Activated naive CD8-positive, alpha-beta T cell (primary cell): ENCODE results near the gene WDR27.

Experiments
- H3K27ac Mint-ChIP-seq: one replicate; pipeline ENCODE4 v1.8.0; 2021; ENCODE audit warnings: mixed read lengths
- H3K27me3 Mint-ChIP-seq: one replicate; pipeline ENCODE4 v1.8.0; 2021; ENCODE audit warnings: mixed read lengths
- H3K36me3 Mint-ChIP-seq: one replicate; pipeline ENCODE4 v1.8.0; 2021; ENCODE audit warnings: mixed read lengths
- H3K4me1 Mint-ChIP-seq: one replicate; pipeline ENCODE4 v1.8.0; 2021; ENCODE audit warnings: low read depth, mixed read lengths
- H3K4me3 Mint-ChIP-seq: one replicate; pipeline ENCODE4 v1.8.0; 2021; ENCODE audit warnings: mild to moderate bottlenecking, mixed read lengths
- H3K9me3 Mint-ChIP-seq: one replicate; pipeline ENCODE4 v1.8.0; 2021; ENCODE audit warnings: low read depth, mixed read lengths

WDR27 gene

GRCh38 chr6:169689287-169689686 lies 12.5 kb downstream of the WDR27 start:
- Mint-ChIP-seq H3K27ac (no peak overlapping the region), H3K27me3 (no peaks in the 10 kb centered on the region), H3K4me3 (no peak overlapping the region), H3K36me3 (peaks cover 61% of the 10 kb centered on the region), H3K9me3 (peaks cover 18% of the 10 kb centered on the region), H3K4me1 (peaks cover 2% of the 10 kb centered on the region)

- Mint-ChIP-seq H3K4me1 (peaks cover 5% of the 10 kb centered on the region), H3K36me3 (peaks cover 67% of the 10 kb centered on the region), H3K4me3 (no peak overlapping the region), H3K27me3 (no peaks in the 10 kb centered on the region), H3K27ac (no peak overlapping the region), H3K9me3 (peaks cover 20% of the 10 kb centered on the region)
Measured at GRCh38 chr6:169685860-169686259, 16.0 kb downstream of the WDR27 start.

GRCh38 chr6:169684056-169684455 lies 17.8 kb downstream of the WDR27 start:
- Mint-ChIP-seq H3K4me1 (peaks cover 3% of the 10 kb centered on the region), H3K4me3 (no peak overlapping the region), H3K36me3 (peaks cover 69% of the 10 kb centered on the region), H3K9me3 (peaks cover 25% of the 10 kb centered on the region), H3K27ac (no peak overlapping the region), H3K27me3 (no peaks in the 10 kb centered on the region)

GRCh38 chr6:169678342-169678741 lies 23.5 kb downstream of the WDR27 start:
- Mint-ChIP-seq H3K4me1 (peaks cover 2% of the 10 kb centered on the region), H3K4me3 (no peak overlapping the region), H3K27ac (no peak overlapping the region), H3K36me3 (peaks cover 51% of the 10 kb centered on the region), H3K27me3 (no peaks in the 10 kb centered on the region), H3K9me3 (peaks cover 7% of the 10 kb centered on the region)

- no peaks in the 10 kb centered on the region for H3K4me1 Mint-ChIP-seq
- H3K27me3 Mint-ChIP-seq, result no peaks in the 10 kb centered on the region
- no peak overlapping the region for H3K27ac Mint-ChIP-seq
- H3K4me3 Mint-ChIP-seq, result no peak overlapping the region
- H3K9me3 Mint-ChIP-seq, result peaks cover 7% of the 10 kb centered on the region
- H3K36me3 Mint-ChIP-seq, result peaks cover 39% of the 10 kb centered on the region
Measured at GRCh38 chr6:169677096-169677495, 24.7 kb downstream of the WDR27 start.

DNA sequence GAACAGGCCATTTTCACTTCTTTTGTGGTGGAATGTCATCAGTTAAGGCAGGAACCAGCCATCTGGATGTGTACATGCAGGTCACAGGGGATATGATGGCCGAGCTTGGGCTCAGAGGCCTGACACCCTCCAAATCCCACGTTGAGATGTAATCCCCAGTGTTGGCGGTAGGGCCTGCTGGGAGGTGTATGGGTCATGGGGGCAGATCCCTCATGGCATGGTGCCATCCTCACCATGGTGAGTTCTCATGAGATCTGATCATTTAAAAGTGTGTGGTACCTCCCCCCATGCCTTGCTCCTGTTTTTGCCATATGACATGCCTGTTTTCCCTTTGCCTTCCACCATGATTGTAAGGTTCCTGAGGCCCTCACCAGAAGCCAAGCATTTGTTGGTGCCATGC lies 26.8 kb downstream of the WDR27 start:
- H3K36me3 Mint-ChIP-seq, result peaks cover 32% of the 10 kb centered on the region
- H3K27ac Mint-ChIP-seq, result no peak overlapping the region
- H3K4me1 Mint-ChIP-seq, result peaks cover 2% of the 10 kb centered on the region
- H3K4me3 Mint-ChIP-seq, result no peak overlapping the region
- no peaks in the 10 kb centered on the region for H3K27me3 Mint-ChIP-seq
- no peaks in the 10 kb centered on the region for H3K9me3 Mint-ChIP-seq

GRCh38 chr6:169671563-169671962 lies 30.3 kb downstream of the WDR27 start:
- Mint-ChIP-seq H3K27ac (no peak overlapping the region), H3K9me3 (no peaks in the 10 kb centered on the region), H3K36me3 (peaks cover 26% of the 10 kb centered on the region)

GRCh38 chr6:169669889-169670288 lies 31.9 kb downstream of the WDR27 start:
- H3K9me3 Mint-ChIP-seq, result no peaks in the 10 kb centered on the region
- H3K27ac Mint-ChIP-seq, result no peak overlapping the region
- peaks cover 9% of the 10 kb centered on the region for H3K4me1 Mint-ChIP-seq
- no peaks in the 10 kb centered on the region for H3K27me3 Mint-ChIP-seq
- H3K36me3 Mint-ChIP-seq, result peaks cover 19% of the 10 kb centered on the region
- no peak overlapping the region for H3K4me3 Mint-ChIP-seq

More at GRCh38 chr6:169671563-169671962, 30.3 kb downstream of the WDR27 start:
- Mint-ChIP-seq H3K27me3 (no peaks in the 10 kb centered on the region), H3K4me3 (no peak overlapping the region), H3K4me1 (peaks cover 9% of the 10 kb centered on the region)

DNA sequence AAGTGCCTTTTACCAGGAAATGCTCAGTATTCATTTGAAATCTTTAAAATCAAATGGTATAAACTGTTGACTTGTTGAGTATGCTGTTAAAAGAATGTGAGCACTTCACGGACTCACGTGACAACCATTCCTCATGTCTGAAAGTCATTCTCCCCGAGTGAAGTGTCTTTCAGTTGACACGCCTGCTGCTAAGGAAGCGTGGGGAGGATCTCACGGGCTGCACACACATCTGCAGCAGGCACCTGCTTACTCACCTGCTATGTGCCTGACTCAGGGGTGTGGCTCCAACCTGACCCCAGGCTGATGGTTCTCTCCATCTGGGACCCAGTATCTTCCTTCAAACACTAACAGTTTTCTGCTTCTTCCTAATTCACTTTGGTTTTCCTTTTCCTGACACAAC lies 32.7 kb downstream of the WDR27 start:
- Mint-ChIP-seq H3K9me3 (no peaks in the 10 kb centered on the region), H3K27me3 (no peaks in the 10 kb centered on the region), H3K4me1 (peaks cover 9% of the 10 kb centered on the region), H3K36me3 (peaks cover 16% of the 10 kb centered on the region), H3K4me3 (no peak overlapping the region), H3K27ac (peak overlapping the region; percentile 24)

DNA sequence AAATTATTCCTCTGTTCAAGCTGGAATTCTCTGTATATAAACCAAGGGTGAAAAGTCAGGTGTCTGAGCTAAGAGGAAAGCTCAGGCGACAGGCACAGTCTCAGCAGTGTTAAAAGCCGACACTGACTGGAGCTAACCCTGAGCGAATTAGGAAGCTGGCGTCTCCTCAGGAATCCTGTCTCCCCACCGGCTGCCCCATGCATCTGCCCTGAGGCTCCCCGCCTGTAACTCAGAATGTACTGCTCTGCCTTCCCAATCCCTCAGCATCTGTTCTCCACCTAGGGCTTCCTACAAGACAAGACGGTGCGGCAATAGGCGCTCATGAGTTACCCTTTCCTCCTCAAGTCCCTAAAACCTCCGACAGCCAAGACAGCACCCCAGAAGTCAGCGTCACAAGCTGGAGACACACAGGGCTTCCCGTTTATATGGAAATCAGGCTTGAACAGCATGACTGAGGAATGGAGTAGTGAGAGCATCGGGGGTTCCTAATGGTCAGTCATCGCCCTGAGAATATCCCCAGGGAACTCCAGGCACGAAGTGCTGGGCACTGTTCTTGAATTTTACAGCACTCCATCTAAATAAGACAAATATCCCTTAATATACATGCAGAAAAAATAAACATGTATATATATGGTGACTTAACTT lies 33.5 kb downstream of the WDR27 start:
- H3K4me3 Mint-ChIP-seq, result no peak overlapping the region
- peaks cover 15% of the 10 kb centered on the region for H3K36me3 Mint-ChIP-seq
- no peak overlapping the region for H3K27ac Mint-ChIP-seq
- no peaks in the 10 kb centered on the region for H3K27me3 Mint-ChIP-seq
- no peaks in the 10 kb centered on the region for H3K9me3 Mint-ChIP-seq
- peaks cover 9% of the 10 kb centered on the region for H3K4me1 Mint-ChIP-seq

- Mint-ChIP-seq H3K4me3 (no peak overlapping the region), H3K4me1 (peaks cover 9% of the 10 kb centered on the region), H3K36me3 (peaks cover 20% of the 10 kb centered on the region), H3K9me3 (no peaks in the 10 kb centered on the region), H3K27ac (no peak overlapping the region), H3K27me3 (no peaks in the 10 kb centered on the region)
Measured at GRCh38 chr6:169667716-169668115, 34.1 kb downstream of the WDR27 start.

- Mint-ChIP-seq H3K9me3 (no peaks in the 10 kb centered on the region), H3K36me3 (peaks cover 16% of the 10 kb centered on the region), H3K27ac (no peak overlapping the region)
Measured at GRCh38 chr6:169666441-169666840, 35.4 kb downstream of the WDR27 start.

DNA sequence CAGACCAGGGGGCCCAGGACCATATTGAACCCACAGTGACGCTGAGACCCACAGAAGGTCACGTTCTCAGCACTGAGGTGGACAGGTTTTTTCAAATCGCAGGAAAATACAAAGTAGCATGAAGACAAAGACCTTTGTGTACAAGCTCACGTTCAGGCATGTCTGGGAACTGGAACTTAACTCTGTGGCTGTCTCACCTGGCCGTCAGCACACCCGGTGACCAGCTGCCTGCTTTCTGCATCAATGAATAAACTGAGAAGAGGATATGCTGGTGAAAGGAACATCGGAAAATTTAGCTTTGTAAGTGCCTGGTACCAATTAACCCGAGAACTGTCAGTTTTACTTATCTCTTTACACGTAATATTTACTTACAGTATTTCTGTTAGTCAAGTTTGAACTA lies 36.5 kb downstream of the WDR27 start:
- H3K27ac Mint-ChIP-seq, result no peak overlapping the region
- no peak overlapping the region for H3K4me3 Mint-ChIP-seq
- H3K4me1 Mint-ChIP-seq, result peaks cover 8% of the 10 kb centered on the region
- no peaks in the 10 kb centered on the region for H3K27me3 Mint-ChIP-seq
- H3K36me3 Mint-ChIP-seq, result peaks cover 13% of the 10 kb centered on the region
- H3K9me3 Mint-ChIP-seq, result no peaks in the 10 kb centered on the region

More at GRCh38 chr6:169666441-169666840, 35.4 kb downstream of the WDR27 start:
- Mint-ChIP-seq H3K4me3 (no peak overlapping the region), H3K27me3 (no peaks in the 10 kb centered on the region), H3K4me1 (peaks cover 9% of the 10 kb centered on the region)

DNA sequence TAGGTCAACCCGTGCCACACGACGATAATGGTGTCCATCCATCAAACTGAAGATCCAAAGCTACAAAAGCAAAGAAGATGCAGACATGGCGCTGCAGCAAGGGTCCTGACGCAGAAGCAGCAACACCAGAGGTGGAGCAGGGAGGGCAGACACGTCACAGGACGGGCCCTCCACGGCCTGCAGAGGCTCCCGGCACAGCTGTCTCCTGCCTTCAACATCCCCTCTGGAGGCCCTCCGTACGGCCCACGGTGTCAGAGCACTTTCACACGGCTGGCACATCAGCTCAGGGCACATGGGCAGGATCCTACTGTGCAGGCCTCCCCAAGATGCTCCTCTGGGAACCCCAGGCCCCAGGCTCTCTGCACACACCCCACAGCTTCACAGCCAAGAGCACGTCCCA lies 37.6 kb downstream of the WDR27 start:
- no peaks in the 10 kb centered on the region for H3K4me1 Mint-ChIP-seq
- H3K36me3 Mint-ChIP-seq, result peaks cover 11% of the 10 kb centered on the region
- no peaks in the 10 kb centered on the region for H3K27me3 Mint-ChIP-seq
- no peak overlapping the region for H3K4me3 Mint-ChIP-seq
- no peak overlapping the region for H3K27ac Mint-ChIP-seq
- no peaks in the 10 kb centered on the region for H3K9me3 Mint-ChIP-seq

DNA sequence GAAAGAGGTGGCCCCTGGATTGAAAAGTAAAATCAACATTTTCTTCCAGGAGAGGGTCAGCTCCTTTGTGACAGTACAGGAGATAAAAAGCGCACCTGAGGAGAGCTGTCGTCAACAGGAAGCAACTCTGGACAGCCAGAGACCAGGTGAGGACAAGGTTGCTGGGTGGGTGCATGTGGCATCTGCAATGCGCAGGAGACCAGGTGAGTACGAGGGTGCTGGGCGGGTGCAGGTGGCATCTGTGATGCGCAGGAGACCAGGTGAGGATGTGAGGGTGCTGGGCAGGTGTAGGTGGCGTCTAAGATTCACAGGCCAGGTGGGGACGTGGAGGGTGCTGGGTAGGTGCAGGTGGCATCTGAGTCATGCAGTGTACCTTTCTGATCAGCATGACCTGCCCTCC lies 38.4 kb downstream of the WDR27 start:
- H3K4me1 Mint-ChIP-seq, result no peaks in the 10 kb centered on the region
- no peak overlapping the region for H3K4me3 Mint-ChIP-seq
- H3K9me3 Mint-ChIP-seq, result no peaks in the 10 kb centered on the region
- H3K36me3 Mint-ChIP-seq, result peaks cover 10% of the 10 kb centered on the region
- no peaks in the 10 kb centered on the region for H3K27me3 Mint-ChIP-seq
- no peak overlapping the region for H3K27ac Mint-ChIP-seq

DNA sequence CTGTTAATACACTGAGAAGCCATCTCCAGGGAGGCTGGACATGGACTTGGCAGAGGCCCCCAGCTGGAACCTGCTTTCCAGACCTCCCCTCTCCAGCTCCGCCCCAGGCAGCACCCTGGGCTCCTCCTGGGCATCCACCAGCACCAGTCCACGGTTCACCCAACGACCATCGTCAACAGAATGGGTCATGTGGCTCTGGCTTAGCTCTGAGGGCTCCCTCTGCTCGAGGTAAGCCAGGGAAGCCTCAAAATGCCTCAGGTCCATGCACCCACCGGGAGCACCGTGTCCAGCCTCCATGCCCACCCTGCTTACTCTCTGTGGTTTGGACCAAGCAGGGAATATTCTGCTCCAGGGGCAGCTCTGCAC lies 40.5 kb downstream of the WDR27 start:
- peaks cover 8% of the 10 kb centered on the region for H3K36me3 Mint-ChIP-seq

More for the DNA sequence above, 40.5 kb downstream of the WDR27 start:
- no peaks in the 10 kb centered on the region for H3K27me3 Mint-ChIP-seq
- H3K27ac Mint-ChIP-seq, result no peak overlapping the region
- H3K4me3 Mint-ChIP-seq, result no peak overlapping the region
- no peaks in the 10 kb centered on the region for H3K4me1 Mint-ChIP-seq
- H3K9me3 Mint-ChIP-seq, result no peaks in the 10 kb centered on the region
